GM23248 (cell line): ENCODE measurements around the gene MTFP1. TPM values are rescaled to one million over a fixed set of nuclear protein-coding genes. Genes with fewer than 3 reads are reported as not detected.

Experiments
- DNase-seq: peaks from one replicate; pipeline ENCODE4 v3.0.0-alpha.2; 2015
- H2AFZ ChIP-seq: fragments of 200-600 bp; sonication (generic); 2 replicates; pipeline ENCODE4 v1.6.1; 2016; ENCODE audit warnings: antibody characterized with exemption
- H3F3A ChIP-seq: fragments of 200-600 bp; sonication (generic); 2 replicates; pipeline ENCODE4 v1.6.1; 2016; ENCODE audit warnings: mild to moderate bottlenecking, antibody characterized with exemption, mixed run types; ENCODE audit not compliant: insufficient read depth
- H3K27ac ChIP-seq: fragments of 200-600 bp; sonication (generic); 2 replicates; pipeline ENCODE4 v1.5.1; 2016; ENCODE audit warnings: mild to moderate bottlenecking
- H3K27me3 ChIP-seq: fragments of 200-600 bp; sonication (generic); replicated peaks from 2 replicates; pipeline ENCODE4 v1.6.1; 2016; ENCODE audit warnings: mild to moderate bottlenecking; ENCODE audit not compliant: insufficient read depth
- H3K36me3 ChIP-seq: fragments of 200-600 bp; sonication (generic); 2 replicates; pipeline ENCODE4 v1.6.1; 2016; ENCODE audit warnings: low read depth, mild to moderate bottlenecking
- H3K4me1 ChIP-seq: fragments of 200-600 bp; sonication (generic); 2 replicates; pipeline ENCODE4 v1.6.1; 2016; ENCODE audit warnings: mild to moderate bottlenecking; ENCODE audit not compliant: insufficient read depth
- H3K4me2 ChIP-seq: fragments of 200-600 bp; sonication (generic); one replicate; pipeline ENCODE4 v1.6.1; 2016; ENCODE audit warnings: mild to moderate bottlenecking; ENCODE audit not compliant: unreplicated experiment
- H3K4me3 ChIP-seq: fragments of 200-600 bp; sonication (generic); 2 replicates; pipeline ENCODE4 v1.5.1; 2016; ENCODE audit warnings: mild to moderate bottlenecking
- H3K79me2 ChIP-seq: fragments of 200-600 bp; sonication (generic); 2 replicates; pipeline ENCODE4 v1.6.1; 2016; ENCODE audit warnings: mild to moderate bottlenecking; ENCODE audit not compliant: insufficient read depth
- H3K9ac ChIP-seq: fragments of 200-600 bp; sonication (generic); 2 replicates; pipeline ENCODE4 v1.6.1; 2016; ENCODE audit warnings: mild to moderate bottlenecking
- H3K9me2 ChIP-seq: fragments of 200-600 bp; sonication (generic); 2 replicates; pipeline ENCODE4 v1.6.1; 2016; ENCODE audit warnings: mixed run types, mild to moderate bottlenecking, moderate library complexity; ENCODE audit not compliant: insufficient read depth
- H3K9me3 ChIP-seq: fragments of 200-600 bp; sonication (generic); one replicate; pipeline ENCODE4 v1.6.1; 2017; ENCODE audit warnings: low read depth
- H4K20me1 ChIP-seq: fragments of 200-600 bp; sonication (generic); 2 replicates; pipeline ENCODE4 v1.6.0; 2016; ENCODE audit not compliant: insufficient read depth
- EZH2 ChIP-seq: fragments of 200-600 bp; sonication (generic); IDR thresholded peaks from 2 replicates; pipeline ENCODE4 v1.6.1; 2018; ENCODE audit warnings: antibody characterized with exemption, mild to moderate bottlenecking; ENCODE audit not compliant: insufficient read depth, poor library complexity, severe bottlenecking
- EZH2phosphoT487 ChIP-seq: fragments of 200-600 bp; sonication (generic); IDR thresholded peaks from 2 replicates; pipeline ENCODE4 v1.6.1; 2018; ENCODE audit warnings: antibody characterized with exemption, moderate library complexity, mild to moderate bottlenecking, low read depth; ENCODE audit not compliant: insufficient read depth
- WGBS, 2 experiments: methylation state at CpG; one replicate each; pipeline ENCODE4 v1.1.6; 2015 to 2017; ENCODE audit warnings: low lambda C conversion rate in 2 of 2, low coverage in 1 of 2; ENCODE audit errors: missing lambda C conversion rate in 2 of 2; 5-methylcytosine and 5-hydroxymethylcytosine counted together
- in situ Hi-C: fragments of 300-500 bp; cut with MboI; formaldehyde crosslinking; loops from 2 replicates; pipeline ENCODE4 v1.15.0; 2020
- polyA plus RNA-seq: library from polyadenylated mRNA; unstranded; fragments of >200 nt; fragmentation: Nextera tagmentation; extraction: Ambion mirVana; gene quantifications from 2 replicates; pipeline ENCODE4 v1.2.1, GENCODE V29; 2016
- total RNA-seq: library from RNA; depleted of rRNA; stranded (reverse); fragments of >200 nt; shearing (Covaris generic); gene quantifications from 2 replicates; pipeline ENCODE4 v1.2.3, GENCODE V29; 2014

The MTFP1 gene
- total and polyA plus RNA-seq, 2 experiments from 2014 or later: 6.6 to 8.1 TPM

DNA sequence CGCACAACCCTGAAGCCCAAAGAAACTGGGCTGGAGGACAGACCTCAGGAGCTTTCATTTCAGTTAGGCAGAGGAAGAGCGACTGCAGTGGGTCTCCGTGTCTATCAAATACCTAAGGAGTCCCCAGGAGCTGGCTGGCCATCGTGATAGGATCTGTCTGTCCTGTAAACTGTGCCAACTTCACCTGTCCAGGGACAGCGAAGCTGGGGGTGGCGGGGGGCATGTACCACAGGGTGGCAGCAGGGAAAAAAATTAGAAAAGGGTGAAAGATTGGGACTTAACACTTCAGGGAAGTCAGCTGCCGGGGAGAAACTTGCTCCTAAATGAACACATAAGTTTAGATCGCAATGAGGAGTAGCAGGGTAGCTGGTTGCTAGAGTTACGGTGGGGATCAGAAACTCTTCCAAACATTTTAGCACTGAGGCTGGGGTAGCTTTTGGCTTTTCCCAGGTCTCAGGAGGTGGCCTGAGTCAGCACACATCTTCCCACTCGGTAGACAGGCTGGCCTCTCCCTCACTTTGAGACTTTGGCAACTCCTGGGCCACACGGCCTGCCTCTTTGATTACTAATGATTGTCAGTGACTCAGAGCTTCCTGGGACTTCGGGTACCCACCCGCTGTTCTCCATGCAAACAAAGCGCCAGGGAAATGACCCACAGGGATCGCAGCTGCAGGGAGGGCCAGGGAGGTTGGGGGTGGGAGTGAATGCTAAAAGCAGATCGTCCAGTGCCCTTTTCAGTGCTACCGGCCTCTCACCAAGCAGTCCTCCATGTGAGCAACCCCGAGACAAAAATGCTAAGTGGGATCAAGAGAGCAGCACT lies 2.9 kb upstream of the MTFP1 start:
- Histone ChIP-seq H3K36me3 (no peaks in the 10 kb centered on the region), H4K20me1 (no peaks in the 10 kb centered on the region), H3F3A (peaks cover 57% of the 10 kb centered on the region), H3K4me3 (peak overlapping the region; percentile 79), H3K79me2 (no peaks in the 10 kb centered on the region), H3K4me1 (peaks cover 43% of the 10 kb centered on the region), H3K27ac (peak overlapping the region; percentile 97), H3K9me2 (no peaks in the 10 kb centered on the region), H3K27me3 (no peaks in the 10 kb centered on the region), H2AFZ (no peak overlapping the region), H3K4me2 (peak overlapping the region; percentile 81), H3K9ac (peak overlapping the region; percentile 91), H3K9me3 (no peaks in the 10 kb centered on the region)
- TF ChIP-seq EZH2phosphoT487 (no peak), EZH2 (no peak)
- 16 to 17% methylated on average over 18 of the region's 18 CpGs for WGBS, 2 experiments
- DNase-seq: peak; percentile 99
- in situ Hi-C loops: no loop called here

DNA sequence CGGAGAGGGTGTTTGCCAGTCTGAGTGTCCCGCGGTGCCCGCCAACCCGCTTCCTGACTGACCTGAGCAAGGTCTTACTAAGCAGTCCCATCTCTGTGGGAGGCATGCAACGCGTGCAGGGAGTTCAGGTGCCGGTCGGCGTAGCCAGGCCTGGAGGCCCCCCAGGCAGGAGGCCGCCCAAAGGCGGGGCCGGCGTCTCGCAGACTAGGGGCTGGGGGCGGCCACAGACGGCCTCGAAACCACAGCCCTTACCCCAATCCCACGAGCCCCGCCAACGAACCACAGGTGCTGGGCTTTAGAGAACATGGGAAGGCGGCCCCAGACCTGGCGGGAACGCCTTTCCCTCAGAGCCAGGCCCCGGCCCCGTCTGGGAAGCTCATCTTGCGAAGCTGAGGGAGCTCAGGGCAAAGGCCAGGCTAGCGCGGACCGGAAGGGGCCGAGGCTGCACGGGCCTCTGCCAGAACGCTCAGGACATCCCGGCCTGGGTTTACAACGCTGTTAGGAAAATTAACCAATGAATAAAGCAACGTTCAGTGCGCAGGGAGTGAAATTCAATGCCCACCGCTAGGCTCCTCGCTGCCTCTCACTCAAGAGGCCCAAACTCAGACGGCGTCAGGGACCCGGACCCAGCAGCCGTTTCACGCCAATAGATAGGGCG lies 2.1 kb upstream of the MTFP1 start:
- H3K9me2 ChIP-seq: no peaks in the 10 kb centered on the region
- in situ Hi-C loops: no loop called here
- DNase-seq: peak; percentile 81
- no peaks in the 10 kb centered on the region for H4K20me1 ChIP-seq
- H3K4me3 ChIP-seq: peak overlapping the region; percentile 79
- H3K9ac ChIP-seq: peak overlapping the region; percentile 91
- no peaks in the 10 kb centered on the region for H3K36me3 ChIP-seq
- H2AFZ ChIP-seq: no peak overlapping the region
- WGBS, 2 experiments: 1 to 2% methylated on average over 40 to 44 of the region's 45 CpGs
- H3K4me2 ChIP-seq: peak overlapping the region; percentile 81
- no peaks in the 10 kb centered on the region for H3K9me3 ChIP-seq
- H3K27ac ChIP-seq: peak overlapping the region; percentile 97
- H3F3A ChIP-seq: peaks cover 50% of the 10 kb centered on the region
- TF ChIP-seq EZH2: no peak
- H3K4me1 ChIP-seq: peaks cover 43% of the 10 kb centered on the region
- no peaks in the 10 kb centered on the region for H3K79me2 ChIP-seq
- no peaks in the 10 kb centered on the region for H3K27me3 ChIP-seq

GRCh38 chr22:30423959-30424533 lies 1.5 kb upstream of the MTFP1 start:
- TF ChIP-seq EZH2 (no peak), EZH2phosphoT487 (no peak)

DNA sequence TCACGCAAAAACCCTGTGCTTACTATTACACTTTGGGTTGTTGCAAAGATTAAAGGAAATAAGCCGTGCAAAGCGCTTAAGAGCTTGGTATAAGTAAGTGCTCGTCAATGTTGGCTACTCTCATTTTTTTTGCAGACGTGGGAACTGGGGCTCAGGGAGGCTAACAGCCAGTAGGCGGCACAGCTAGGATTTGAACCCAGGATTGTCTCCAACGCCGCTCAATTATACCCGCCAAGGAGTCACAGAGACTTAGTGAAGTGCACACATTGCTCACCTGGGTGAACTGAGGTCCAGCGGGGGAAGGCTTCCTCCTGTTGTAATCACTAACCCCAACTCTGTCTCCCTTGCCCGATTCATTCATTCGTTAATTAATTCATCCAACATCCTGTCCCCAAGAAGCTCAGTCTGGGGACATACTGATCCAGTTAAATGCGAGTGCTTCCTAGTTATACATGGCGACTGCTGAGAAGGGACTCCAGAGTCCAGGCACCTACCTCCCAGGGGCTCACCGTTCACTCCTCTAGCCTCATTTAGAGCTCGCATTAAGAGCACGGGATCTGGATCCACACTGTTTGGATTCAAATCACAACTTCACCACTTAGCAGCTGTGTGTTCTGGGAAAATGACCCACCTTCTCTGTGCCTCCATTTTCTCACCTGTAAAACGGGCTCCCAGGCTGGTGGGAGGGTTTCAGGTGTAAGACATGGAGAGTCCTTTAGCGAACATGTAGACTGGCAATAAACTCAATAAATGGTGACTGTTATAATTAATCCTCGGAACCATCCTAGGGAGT lies 838 bp upstream of the MTFP1 start:
- peaks cover 37% of the 10 kb centered on the region for H3F3A ChIP-seq
- H3K27ac ChIP-seq: peak overlapping the region; percentile 97
- H3K4me1 ChIP-seq: peaks cover 36% of the 10 kb centered on the region
- no peaks in the 10 kb centered on the region for H3K9me2 ChIP-seq
- H3K9ac ChIP-seq: peak overlapping the region; percentile 91
- TF ChIP-seq EZH2 (no peak), EZH2phosphoT487 (no peak)
- in situ Hi-C loops: no loop called here
- peak overlapping the region; percentile 79 for H3K4me3 ChIP-seq
- H3K9me3 ChIP-seq: no peaks in the 10 kb centered on the region
- H4K20me1 ChIP-seq: no peaks in the 10 kb centered on the region
- DNase-seq: peak; percentile 70
- WGBS, 2 experiments: 32 to 37% methylated on average over 20 of the region's 20 CpGs
- peak overlapping the region; percentile 69 for H2AFZ ChIP-seq
- H3K79me2 ChIP-seq: no peaks in the 10 kb centered on the region
- H3K36me3 ChIP-seq: no peaks in the 10 kb centered on the region
- no peaks in the 10 kb centered on the region for H3K27me3 ChIP-seq
- H3K4me2 ChIP-seq: peak overlapping the region; percentile 88

More at GRCh38 chr22:30423959-30424533, 1.5 kb upstream of the MTFP1 start:
- Histone ChIP-seq H3K4me3 (peak overlapping the region; percentile 79), H3F3A (peaks cover 44% of the 10 kb centered on the region), H4K20me1 (no peaks in the 10 kb centered on the region), H3K4me2 (peak overlapping the region; percentile 88), H3K9me2 (no peaks in the 10 kb centered on the region), H3K36me3 (no peaks in the 10 kb centered on the region), H3K9ac (peak overlapping the region; percentile 91), H3K4me1 (peaks cover 43% of the 10 kb centered on the region), H3K79me2 (no peaks in the 10 kb centered on the region), H3K27me3 (no peaks in the 10 kb centered on the region), H3K9me3 (no peaks in the 10 kb centered on the region), H3K27ac (peak overlapping the region; percentile 97), H2AFZ (peak overlapping the region; percentile 69)
- DNase-seq: peak; percentile 100
- WGBS, 2 experiments: 0% methylated on average over 24 to 27 of the region's 31 CpGs
- in situ Hi-C loops: no loop called here
